Raji (cell line): ENCODE results near the gene ATP13A3.

Experiments used
- POLR2A ChIP-seq: IDR thresholded peaks from 2 replicates; pipeline ENCODE4 v1.6.1; 2011; ENCODE audit warnings: low read depth, low read length, control low read depth; ENCODE audit not compliant: insufficient read depth

ATP13A3 gene

GRCh38 chr3:194395778-194396538, 90.8 kb downstream of the ATP13A3 start:
- no peak for TF ChIP-seq POLR2A

- no peak for TF ChIP-seq POLR2A
Observed at GRCh38 chr3:194395212-194395611, 91.6 kb downstream of the ATP13A3 start.

GRCh38 chr3:194392576-194392975, 94.2 kb downstream of the ATP13A3 start:
- no peak for TF ChIP-seq POLR2A

DNA sequence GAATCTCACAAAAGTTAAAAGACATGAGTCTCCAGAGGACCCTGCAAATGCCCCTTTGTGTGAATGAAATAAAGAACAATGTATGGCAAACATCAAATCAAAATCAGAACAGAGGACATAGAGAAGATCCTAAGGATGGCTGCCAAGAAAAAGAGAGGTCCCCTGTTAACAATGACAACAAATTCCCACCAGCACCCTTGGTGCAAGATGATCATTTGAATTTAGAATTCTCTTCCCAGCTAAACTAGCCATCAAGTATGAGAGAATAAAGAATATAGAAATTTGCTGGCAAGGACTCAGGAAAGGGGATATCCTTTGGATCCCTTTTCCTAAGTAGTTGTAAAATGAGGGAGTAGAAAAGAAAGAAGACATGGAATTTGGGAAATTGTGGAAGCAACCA, 96.0 kb downstream of the ATP13A3 start:
- no peak for TF ChIP-seq POLR2A

DNA sequence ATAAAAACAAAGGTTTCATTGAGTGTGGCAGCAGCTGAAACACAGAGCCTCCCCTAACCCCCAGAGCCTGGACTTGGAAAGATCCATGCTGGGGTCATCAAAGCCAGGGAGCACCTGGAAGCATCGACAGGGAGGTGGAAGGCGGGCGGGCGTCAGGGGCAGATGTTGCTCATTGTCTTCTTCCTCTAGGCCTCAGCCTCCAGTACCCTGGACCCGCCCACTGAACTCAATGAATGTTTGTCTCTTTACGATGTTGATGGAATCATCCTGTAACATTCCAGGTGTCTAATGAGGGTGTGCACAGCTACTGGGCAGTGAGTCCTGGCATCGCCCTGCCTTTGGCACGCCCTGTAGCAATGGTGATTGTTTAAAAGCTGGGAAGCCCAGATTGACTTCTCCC, 97.5 kb downstream of the ATP13A3 start:
- TF ChIP-seq POLR2A = no peak

GRCh38 chr3:194387926-194388418, 98.8 kb downstream of the ATP13A3 start:
- TF ChIP-seq POLR2A = no peak

DNA sequence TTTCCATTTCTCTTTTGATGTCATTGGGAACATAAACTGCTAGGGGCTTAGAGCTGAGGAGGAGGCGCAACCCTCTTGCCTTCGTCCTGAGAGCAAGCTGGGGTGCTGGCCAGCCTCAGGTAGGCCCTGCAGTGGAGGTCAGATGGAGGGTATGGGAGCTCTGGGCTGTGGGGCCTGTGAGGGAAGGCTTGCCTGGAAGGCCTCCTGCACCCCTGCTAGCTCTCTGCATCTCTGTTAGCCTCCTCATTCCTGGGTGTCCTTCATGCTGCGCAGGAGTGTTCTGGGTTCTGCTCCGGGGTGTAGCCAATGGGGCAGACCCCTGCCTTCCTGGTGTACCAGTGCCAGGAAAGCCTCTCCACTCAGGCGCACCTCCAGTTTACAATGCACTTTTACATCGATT, 99.5 kb downstream of the ATP13A3 start:
- no peak for TF ChIP-seq POLR2A

DNA sequence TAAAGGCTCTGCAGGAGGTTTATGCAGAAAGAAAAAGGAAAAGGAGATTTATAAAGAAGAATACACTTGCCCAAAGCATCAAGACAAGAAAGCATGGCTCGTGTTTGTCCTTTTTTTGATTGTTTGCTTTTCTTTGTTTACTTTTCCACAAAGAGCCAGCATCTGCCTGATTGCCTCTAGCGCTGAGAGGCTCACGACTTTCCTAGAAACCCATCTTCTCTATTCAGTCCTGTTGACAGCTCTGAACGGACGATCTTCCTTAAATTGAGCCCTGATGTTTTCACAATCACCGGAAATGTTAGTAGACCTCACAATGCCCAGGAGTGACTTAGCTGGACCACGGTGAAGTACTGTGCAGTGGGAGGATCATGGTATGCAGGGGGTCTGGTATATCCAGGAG, 100.2 kb downstream of the ATP13A3 start:
- TF ChIP-seq POLR2A = no peak

DNA sequence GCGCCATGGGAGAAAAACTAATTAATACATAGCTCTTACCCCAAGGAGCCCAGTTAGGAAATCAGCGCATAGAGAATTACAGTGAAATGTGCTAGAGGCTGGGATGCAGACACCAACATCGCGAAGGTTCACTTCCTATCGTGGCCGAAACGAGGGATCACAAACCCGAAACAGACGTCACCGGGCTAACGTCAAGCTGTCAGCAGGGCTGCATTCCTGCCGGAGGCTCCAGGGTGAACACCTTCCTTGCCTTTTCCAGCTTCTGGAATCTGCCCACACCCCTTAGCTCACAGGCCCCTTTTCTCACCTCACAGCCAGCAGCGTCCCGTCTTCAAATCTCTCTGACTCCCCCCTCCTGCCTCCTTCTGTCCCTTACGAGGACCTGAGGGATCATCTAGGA, 100.7 kb downstream of the ATP13A3 start:
- TF ChIP-seq POLR2A = no peak

GRCh38 chr3:194384569-194385001, 102.2 kb downstream of the ATP13A3 start:
- TF ChIP-seq POLR2A = no peak

GRCh38 chr3:194384156-194384555, 102.6 kb downstream of the ATP13A3 start:
- no peak for TF ChIP-seq POLR2A

DNA sequence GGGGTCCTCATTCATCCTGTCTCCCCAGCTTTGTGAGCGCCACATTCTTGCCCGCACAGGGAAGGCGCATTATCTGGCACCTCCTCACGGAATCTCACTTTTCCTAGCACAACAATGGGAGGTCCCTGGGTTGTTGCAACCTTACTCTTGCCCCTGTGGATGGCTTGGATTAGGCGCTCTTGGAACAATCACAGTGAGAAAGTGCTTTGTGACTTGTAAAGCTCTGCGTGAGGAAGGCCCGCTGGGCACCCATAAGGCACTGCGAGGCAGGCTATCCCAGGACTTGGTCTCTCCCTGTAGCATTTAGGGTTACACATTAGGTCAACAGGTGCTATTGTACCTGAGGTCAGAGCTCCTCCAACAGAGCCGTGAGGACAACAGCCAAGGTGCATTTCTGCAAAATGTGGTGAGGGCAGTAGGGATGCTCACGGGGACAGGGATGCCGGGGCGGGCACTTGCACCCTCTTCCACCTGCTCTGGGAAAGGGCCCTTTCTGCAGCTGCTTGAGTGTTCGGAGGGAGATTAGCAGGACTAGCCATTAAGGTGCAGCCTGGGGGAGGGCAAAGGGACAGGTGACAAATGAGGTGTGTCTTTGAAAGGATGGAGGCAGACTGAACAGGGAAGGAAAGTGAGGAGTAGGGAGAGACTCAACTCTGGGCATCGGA, 103.4 kb downstream of the ATP13A3 start:
- no peak for TF ChIP-seq POLR2A

DNA sequence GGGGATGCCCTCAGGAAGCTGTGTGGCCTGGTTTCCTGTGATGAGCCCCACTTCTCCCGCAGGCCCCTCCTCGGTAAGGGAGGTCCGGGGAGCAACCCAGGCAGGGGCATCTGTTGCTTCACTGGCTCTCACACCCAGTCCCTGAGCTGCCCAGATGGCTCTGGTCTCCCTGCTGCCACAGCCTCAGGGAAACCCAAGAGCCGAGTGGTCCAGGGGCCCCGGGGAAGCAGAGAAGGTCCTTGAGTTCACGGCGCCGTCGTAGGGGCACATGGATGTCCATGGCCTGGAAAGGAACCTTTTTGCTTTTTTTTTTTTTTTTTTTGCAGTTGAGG, 103.9 kb downstream of the ATP13A3 start:
- TF ChIP-seq POLR2A = no peak

GRCh38 chr3:194382196-194382891, 104.5 kb downstream of the ATP13A3 start:
- TF ChIP-seq POLR2A = no peak

DNA sequence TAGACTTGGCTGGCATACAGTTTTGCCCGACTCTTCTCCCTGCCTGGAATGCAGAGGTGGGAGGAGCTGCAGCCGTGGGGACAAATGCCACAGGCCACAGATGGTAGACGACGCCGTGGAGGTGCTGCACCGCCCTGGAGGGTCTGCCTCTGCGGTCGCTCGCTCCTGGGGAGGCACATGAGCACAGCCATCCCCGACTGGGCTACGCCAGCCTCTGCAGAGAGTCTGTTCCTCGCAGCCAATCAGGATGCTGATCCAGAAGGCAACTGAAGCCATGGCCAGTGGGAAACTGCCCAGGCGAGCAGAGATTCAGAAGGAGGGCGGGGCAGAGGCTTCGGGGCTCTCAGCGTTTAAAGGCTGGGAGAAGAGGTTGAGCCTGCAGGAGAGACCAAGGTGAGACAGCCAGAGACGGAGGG, 105.3 kb downstream of the ATP13A3 start:
- no peak for TF ChIP-seq POLR2A

DNA sequence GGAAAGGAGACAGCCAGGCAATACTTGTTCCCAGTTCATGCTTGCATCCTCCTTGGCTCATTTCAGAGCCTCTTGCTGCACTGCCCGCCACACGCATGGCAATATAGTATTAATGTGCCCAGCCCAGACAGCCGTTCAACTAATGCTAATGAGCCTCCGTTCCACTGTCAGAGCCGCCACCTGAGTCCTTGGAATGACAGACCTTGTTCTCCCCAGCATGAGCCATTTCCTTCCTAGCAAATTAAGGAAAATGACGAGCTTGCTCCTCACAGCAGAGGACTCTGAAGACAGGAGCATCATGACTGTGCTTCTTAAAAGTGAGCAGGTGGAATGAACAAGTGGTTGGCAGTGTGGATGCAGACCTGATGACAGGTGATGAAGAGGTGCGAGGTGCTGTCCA, 106.5 kb downstream of the ATP13A3 start:
- TF ChIP-seq POLR2A = no peak
